ENCODE results near the gene ACAP3. TPM values are rescaled to one million over a fixed set of nuclear protein-coding genes. Genes with fewer than 3 reads are reported as not detected.

Gene ACAP3
- total RNA-seq, 1 experiment from 2014 or later: 10.6 TPM

- no peak for DNase-seq (ENCODE audit: low spot score)
Measured at GRCh38 chr1:1300352-1300739, 7.4 kb downstream of the ACAP3 start.

GRCh38 chr1:1299686-1300351 lies 7.9 kb downstream of the ACAP3 start:
- DNase-seq (ENCODE audit: low spot score): no peak

GRCh38 chr1:1298861-1299685 lies 8.7 kb downstream of the ACAP3 start:
- DNase-seq (ENCODE audit: low spot score): no peak

- DNase-seq (ENCODE audit: low spot score): no peak
Measured at GRCh38 chr1:1297802-1298424, 9.8 kb downstream of the ACAP3 start.

- no peak for DNase-seq (ENCODE audit: low spot score)
Measured at GRCh38 chr1:1296070-1297061, 11.4 kb downstream of the ACAP3 start.

GRCh38 chr1:1295154-1295923 lies 12.4 kb downstream of the ACAP3 start:
- DNase-seq (ENCODE audit: low spot score): no peak

GRCh38 chr1:1294250-1294890 lies 13.4 kb downstream of the ACAP3 start:
- no peak for DNase-seq (ENCODE audit: low spot score)

- no peak for DNase-seq (ENCODE audit: low spot score)
Measured at GRCh38 chr1:1293263-1294249, 14.2 kb downstream of the ACAP3 start.

GRCh38 chr1:1292851-1293250 lies 14.9 kb downstream of the ACAP3 start:
- no peak for DNase-seq (ENCODE audit: low spot score)

- no peak for DNase-seq (ENCODE audit: low spot score)
Measured at GRCh38 chr1:1292442-1292779, 15.3 kb downstream of the ACAP3 start.

GRCh38 chr1:1291548-1292441 lies 15.9 kb downstream of the ACAP3 start:
- DNase-seq (ENCODE audit: low spot score): peak; percentile 62

- no peak for DNase-seq (ENCODE audit: low spot score)
Measured at GRCh38 chr1:1291023-1291528, 16.7 kb downstream of the ACAP3 start.

GRCh38 chr1:1290238-1290731 lies 17.4 kb downstream of the ACAP3 start:
- DNase-seq (ENCODE audit: low spot score): no peak

GRCh38 chr1:1287288-1288110 lies 20.2 kb downstream of the ACAP3 start:
- DNase-seq (ENCODE audit: low spot score): no peak

GRCh38 chr1:1286313-1287261 lies 21.1 kb downstream of the ACAP3 start:
- DNase-seq (ENCODE audit: low spot score): no peak

Measured in H4 (cell line).